Measurements from ENCODE around the gene EMILIN1.

EMILIN1 gene

GRCh38 chr2:27038631-27039339 is 39.6 kb upstream of the EMILIN1 start:
- no peak for DNase-seq
- Histone ChIP-seq H3K27me3 (ENCODE audit: insufficient read depth, low read depth, severe bottlenecking) (no peaks in the 10 kb centered on the region), H3K4me3 (ENCODE audit: low read depth, low read length) (no peak overlapping the region), H3K9me3 (ENCODE audit: severe bottlenecking) (no peaks in the 10 kb centered on the region), H3K27ac (no peak overlapping the region), H3K36me3 (peaks cover 77% of the 10 kb centered on the region)
- TF ChIP-seq, protein P1, sequence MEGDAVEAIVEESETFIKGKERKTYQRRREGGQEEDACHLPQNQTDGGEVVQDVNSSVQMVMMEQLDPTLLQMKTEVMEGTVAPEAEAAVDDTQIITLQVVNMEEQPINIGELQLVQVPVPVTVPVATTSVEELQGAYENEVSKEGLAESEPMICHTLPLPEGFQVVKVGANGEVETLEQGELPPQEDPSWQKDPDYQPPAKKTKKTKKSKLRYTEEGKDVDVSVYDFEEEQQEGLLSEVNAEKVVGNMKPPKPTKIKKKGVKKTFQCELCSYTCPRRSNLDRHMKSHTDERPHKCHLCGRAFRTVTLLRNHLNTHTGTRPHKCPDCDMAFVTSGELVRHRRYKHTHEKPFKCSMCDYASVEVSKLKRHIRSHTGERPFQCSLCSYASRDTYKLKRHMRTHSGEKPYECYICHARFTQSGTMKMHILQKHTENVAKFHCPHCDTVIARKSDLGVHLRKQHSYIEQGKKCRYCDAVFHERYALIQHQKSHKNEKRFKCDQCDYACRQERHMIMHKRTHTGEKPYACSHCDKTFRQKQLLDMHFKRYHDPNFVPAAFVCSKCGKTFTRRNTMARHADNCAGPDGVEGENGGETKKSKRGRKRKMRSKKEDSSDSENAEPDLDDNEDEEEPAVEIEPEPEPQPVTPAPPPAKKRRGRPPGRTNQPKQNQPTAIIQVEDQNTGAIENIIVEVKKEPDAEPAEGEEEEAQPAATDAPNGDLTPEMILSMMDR (IDR thresholded peaks at IDR 0.05; ENCODE audit: low read depth, low read length): no peak

DNA sequence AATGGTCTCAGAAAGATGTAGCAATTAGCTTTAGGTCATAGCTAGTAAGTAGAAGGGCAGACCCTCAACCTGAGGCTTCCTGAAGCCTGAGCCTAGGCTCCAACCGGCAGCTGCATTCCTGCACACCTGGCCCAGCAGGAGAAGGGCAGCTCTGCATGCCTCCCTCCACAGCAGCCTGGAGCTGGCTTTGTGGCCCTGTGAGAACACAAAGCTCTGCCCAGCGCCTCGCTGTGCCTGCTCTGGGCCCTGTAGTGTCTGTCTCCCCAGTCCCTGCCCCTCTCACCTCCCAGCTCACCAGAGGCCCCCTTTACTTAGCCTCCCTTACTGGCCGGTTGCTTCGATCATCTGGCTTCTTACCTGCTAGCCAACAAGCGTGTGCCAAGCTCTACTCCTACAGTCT is 39.0 kb upstream of the EMILIN1 start:
- Histone ChIP-seq H3K27ac (no peak overlapping the region), H3K36me3 (peaks cover 73% of the 10 kb centered on the region)
- no peak for DNase-seq

GRCh38 chr2:27039871-27040270 is 38.5 kb upstream of the EMILIN1 start:
- H3K36me3 ChIP-seq: peaks cover 70% of the 10 kb centered on the region
- TF ChIP-seq, protein P1 (IDR thresholded peaks at IDR 0.05; ENCODE audit: low read depth, low read length): no peak

More for the DNA sequence above, 39.0 kb upstream of the EMILIN1 start:
- TF ChIP-seq, protein P1 (IDR thresholded peaks at IDR 0.05; ENCODE audit: low read depth, low read length): no peak
- no peaks in the 10 kb centered on the region for H3K9me3 ChIP-seq (ENCODE audit: severe bottlenecking)
- no peak overlapping the region for H3K4me3 ChIP-seq (ENCODE audit: low read depth, low read length)
- H3K27me3 ChIP-seq (ENCODE audit: insufficient read depth, low read depth, severe bottlenecking): no peaks in the 10 kb centered on the region

DNA sequence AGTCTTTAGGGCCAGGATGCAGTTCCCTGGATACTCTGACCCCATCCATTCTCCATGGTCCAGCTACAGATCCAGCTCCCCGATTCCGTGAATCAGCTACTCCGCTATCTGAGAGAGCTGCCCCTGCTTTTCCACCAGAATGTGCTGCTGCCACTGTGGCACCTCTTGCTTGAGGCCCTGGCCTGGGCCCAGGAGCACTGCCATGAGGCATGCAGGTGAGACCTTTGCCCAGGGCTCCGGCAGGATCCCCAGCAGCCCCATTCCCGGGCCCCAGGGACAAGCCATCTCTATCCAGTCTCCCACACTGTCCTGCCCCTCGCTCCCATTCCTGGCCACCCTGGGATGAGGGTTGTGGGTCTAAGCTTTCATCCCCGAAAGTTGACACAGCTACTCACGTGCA is 38.1 kb upstream of the EMILIN1 start:
- DNase-seq: no peak
- Histone ChIP-seq H3K9me3 (ENCODE audit: severe bottlenecking) (no peaks in the 10 kb centered on the region), H3K27ac (no peak overlapping the region), H3K27me3 (ENCODE audit: insufficient read depth, low read depth, severe bottlenecking) (no peaks in the 10 kb centered on the region), H3K36me3 (peaks cover 66% of the 10 kb centered on the region), H3K4me3 (ENCODE audit: low read depth, low read length) (no peak overlapping the region)
- TF ChIP-seq, protein P1 (IDR thresholded peaks at IDR 0.05; ENCODE audit: low read depth, low read length): no peak

More at GRCh38 chr2:27039871-27040270, 38.5 kb upstream of the EMILIN1 start:
- DNase-seq: no peak
- H3K27me3 ChIP-seq (ENCODE audit: insufficient read depth, low read depth, severe bottlenecking): no peaks in the 10 kb centered on the region
- no peaks in the 10 kb centered on the region for H3K9me3 ChIP-seq (ENCODE audit: severe bottlenecking)
- H3K4me3 ChIP-seq (ENCODE audit: low read depth, low read length): no peak overlapping the region
- H3K27ac ChIP-seq: no peak overlapping the region

DNA sequence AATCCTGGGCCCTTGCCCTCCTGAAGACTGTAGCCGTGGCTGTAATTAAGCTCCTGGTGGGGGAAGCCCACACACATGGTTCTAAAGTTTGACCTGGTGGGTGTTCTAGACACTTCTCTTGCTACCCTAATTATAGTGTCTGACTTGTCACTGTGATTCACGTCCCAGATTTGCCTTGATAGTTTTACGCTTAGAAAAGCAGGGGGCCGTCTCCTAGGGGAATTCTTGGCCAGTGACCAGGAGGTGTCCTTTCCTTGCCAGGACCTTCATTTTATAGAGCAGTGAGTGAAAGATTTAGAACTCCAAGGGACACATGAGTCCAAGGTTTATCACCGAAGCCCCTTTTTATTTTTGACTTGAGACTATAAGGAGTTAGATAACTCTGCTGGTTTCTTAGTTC is 36.7 kb upstream of the EMILIN1 start:
- H3K36me3 ChIP-seq: peaks cover 51% of the 10 kb centered on the region
- H3K9me3 ChIP-seq (ENCODE audit: severe bottlenecking): no peaks in the 10 kb centered on the region
- no peak for DNase-seq
- H3K27me3 ChIP-seq (ENCODE audit: insufficient read depth, low read depth, severe bottlenecking): no peaks in the 10 kb centered on the region
- TF ChIP-seq, protein P1 (IDR thresholded peaks at IDR 0.05; ENCODE audit: low read depth, low read length): no peak
- H3K27ac ChIP-seq: no peak overlapping the region
- H3K4me3 ChIP-seq (ENCODE audit: low read depth, low read length): no peak overlapping the region
